PC-3 (cell line): Measurements from ENCODE around the gene CREG2. TPM values are rescaled to one million over a fixed set of nuclear protein-coding genes. Genes with fewer than 3 reads are reported as not detected.

Source experiments
- ATAC-seq: fragments of 200-7000 bp; cut with Tn5 transposase; 2 replicates; pipeline ENCODE4 v1.9.1; 2020; ENCODE audit warnings: mild to moderate bottlenecking, moderate library complexity
- BruUV-seq: library from RNA; stranded (reverse); fragments of 400-500 nt; replicated peaks from 2 replicates; lab custom pipeline; 2021; lab: Mats Ljungman, UMichigan
- CTCF ChIA-PET: fragments of 300-600 bp; sonication (Branson Sonifier 250); formaldehyde crosslinking; loops from one replicate; lab custom pipeline; 2022; ENCODE audit warnings: antibody characterized with exemption; lab: Charles Lee
- POLR2A ChIA-PET: fragments of 300-600 bp; sonication (Branson Sonifier 250); formaldehyde crosslinking; loops from one replicate; lab custom pipeline; 2022; ENCODE audit warnings: antibody characterized with exemption; ENCODE audit not compliant: unreplicated experiment; lab: Charles Lee
- DNase-seq: peaks from one replicate; pipeline ENCODE4 v3.0.0-alpha.2; 2015
- H2AFZ ChIP-seq: fragments of 300-600 bp; sonication (generic); 2 replicates; pipeline ENCODE4 v1.6.0; 2016; ENCODE audit warnings: antibody characterized with exemption, low read length
- H3F3A ChIP-seq: fragments of 300-600 bp; sonication (generic); one replicate; pipeline ENCODE4 v1.6.0; 2017; ENCODE audit warnings: antibody characterized with exemption, low read length, control low read depth, mild to moderate bottlenecking; ENCODE audit not compliant: unreplicated experiment
- H3K27ac ChIP-seq: fragments of 300-600 bp; sonication (generic); 2 replicates; pipeline ENCODE4 v1.5.1; 2016; ENCODE audit warnings: mild to moderate bottlenecking, low read length
- H3K27me3 ChIP-seq: fragments of 300-600 bp; sonication (generic); 2 replicates; pipeline ENCODE4 v1.6.1; 2016; ENCODE audit warnings: low read length, mixed read lengths
- H3K36me3 ChIP-seq: fragments of 300-600 bp; sonication (generic); 2 replicates; pipeline ENCODE4 v1.6.1; 2016; ENCODE audit warnings: low read depth, mixed run types, low read length, mixed read lengths
- H3K4me1 ChIP-seq: fragments of 300-600 bp; sonication (generic); 2 replicates; pipeline ENCODE4 v1.5.1; 2016; ENCODE audit warnings: low read length; ENCODE audit not compliant: insufficient read depth
- H3K4me2 ChIP-seq: fragments of 300-600 bp; sonication (generic); 2 replicates; pipeline ENCODE4 v1.6.0; 2016; ENCODE audit warnings: low read length
- H3K4me3 ChIP-seq: fragments of 300-600 bp; sonication (generic); 2 replicates; pipeline ENCODE4 v1.5.1; 2016; ENCODE audit warnings: mild to moderate bottlenecking, low read length, mixed read lengths
- H3K79me2 ChIP-seq: fragments of 300-600 bp; sonication (generic); 2 replicates; pipeline ENCODE4 v1.6.1; 2017; ENCODE audit warnings: low read length, mixed read lengths
- H3K9ac ChIP-seq: fragments of 300-600 bp; sonication (generic); 2 replicates; pipeline ENCODE4 v1.6.0; 2016; ENCODE audit warnings: mild to moderate bottlenecking, low read length
- H3K9me2 ChIP-seq: fragments of 300-600 bp; sonication (generic); replicated peaks from 2 replicates; pipeline ENCODE4 v1.6.1; 2016; ENCODE audit warnings: mixed run types, low read length, mixed read lengths
- H3K9me3 ChIP-seq: fragments of 300-600 bp; sonication (generic); 2 replicates; pipeline ENCODE4 v1.6.1; 2016; ENCODE audit warnings: low read length, mixed read lengths
- H4K20me1 ChIP-seq: fragments of 300-600 bp; sonication (generic); 2 replicates; pipeline ENCODE4 v1.6.1; 2016; ENCODE audit warnings: low read length, mixed read lengths
- CTCF ChIP-seq: fragments of 300-600 bp; sonication (generic); conservative IDR thresholded peaks from 2 replicates; pipeline ENCODE4 v1.5.1; 2017; ENCODE audit warnings: antibody characterized with exemption, low read depth, mild to moderate bottlenecking, low read length
- EZH2 ChIP-seq: fragments of 300-600 bp; sonication (generic); IDR thresholded peaks from one replicate; pipeline ENCODE4 v1.6.1; 2017; ENCODE audit warnings: antibody characterized with exemption, mild to moderate bottlenecking, low read length; ENCODE audit not compliant: unreplicated experiment
- EZH2phosphoT487 ChIP-seq: fragments of 300-600 bp; sonication (generic); IDR thresholded peaks from 2 replicates; pipeline ENCODE4 v1.6.1; 2018; ENCODE audit warnings: mild to moderate bottlenecking, antibody characterized with exemption, low read length, borderline replicate concordance
- intact Hi-C: fragments of 100-400 bp; cut with micrococcal nuclease; formaldehyde crosslinking; loops from 2 replicates; pipeline ENCODE4 v1.9.0; 2023
- total RNA-seq: library from RNA; depleted of rRNA; stranded (reverse); fragments of >200 nt; gene quantifications from 2 replicates; pipeline ENCODE4 v1.2.3, GENCODE V29; 2014

Gene CREG2
- total RNA-seq, 1 experiment from 2014 or later, result 40.0 TPM

- Histone ChIP-seq H4K20me1 (no peaks in the 10 kb centered on the region), H3K9me3 (no peaks in the 10 kb centered on the region), H3K79me2 (no peaks in the 10 kb centered on the region), H3K4me3 (no peak overlapping the region), H3K4me1 (peaks cover 42% of the 10 kb centered on the region), H3K4me2 (peak overlapping the region; percentile 13; the same call in 1 of the 2 replicates), H3F3A (no peaks in the 10 kb centered on the region), H2AFZ (no peak overlapping the region), H3K9me2 (no peaks in the 10 kb centered on the region), H3K9ac (peak overlapping the region; percentile 60), H3K27ac (peak overlapping the region; percentile 88), H3K36me3 (no peaks in the 10 kb centered on the region), H3K27me3 (no peaks in the 10 kb centered on the region)
- CTCF ChIA-PET, result no interaction called here
- TF ChIP-seq EZH2phosphoT487, result no peak
- TF ChIP-seq EZH2, result no peak
- no peak for TF ChIP-seq CTCF
- DNase-seq, result peak; percentile 40
- intact Hi-C loops, result no loop called here
- no TSS peak for BruUV-seq
- POLR2A ChIA-PET, result no interaction called here
- ATAC-seq, result no peak; the same call in 1 of the 2 replicates
Measured at GRCh38 chr2:101361522-101361921, 25.8 kb downstream of the CREG2 start.

- Histone ChIP-seq H4K20me1 (no peaks in the 10 kb centered on the region), H3K4me3 (no peak overlapping the region), H2AFZ (no peak overlapping the region), H3F3A (no peaks in the 10 kb centered on the region), H3K4me1 (peaks cover 46% of the 10 kb centered on the region), H3K27me3 (no peaks in the 10 kb centered on the region), H3K36me3 (no peaks in the 10 kb centered on the region), H3K4me2 (peak overlapping the region; percentile 49; the same call in 1 of the 2 replicates), H3K9me3 (no peaks in the 10 kb centered on the region), H3K79me2 (no peaks in the 10 kb centered on the region), H3K9ac (peak overlapping the region; percentile 60), H3K27ac (peak overlapping the region; percentile 88), H3K9me2 (no peaks in the 10 kb centered on the region)
- ChIA-PET CTCF (no interaction called here), POLR2A (no interaction called here)
- ATAC-seq, result no peak
- no peak for DNase-seq
- no TSS peak for BruUV-seq
- intact Hi-C loops, result no loop called here
- TF ChIP-seq EZH2 (no peak), EZH2phosphoT487 (no peak), CTCF (no peak)
Measured at GRCh38 chr2:101361121-101361520, 26.2 kb downstream of the CREG2 start.

- Histone ChIP-seq H3K9me2 (no peaks in the 10 kb centered on the region), H3K27ac (peak overlapping the region; percentile 88), H3K36me3 (no peaks in the 10 kb centered on the region), H2AFZ (no peak overlapping the region), H4K20me1 (no peaks in the 10 kb centered on the region), H3K9ac (peak overlapping the region; percentile 61), H3K4me2 (peak overlapping the region; percentile 49), H3K79me2 (no peaks in the 10 kb centered on the region), H3K4me1 (peaks cover 53% of the 10 kb centered on the region), H3F3A (no peaks in the 10 kb centered on the region), H3K27me3 (no peaks in the 10 kb centered on the region), H3K4me3 (no peak overlapping the region), H3K9me3 (no peaks in the 10 kb centered on the region)
- CTCF ChIA-PET, result no interaction called here
- TF ChIP-seq CTCF (no peak), EZH2phosphoT487 (no peak), EZH2 (no peak)
- no TSS peak for BruUV-seq
- intact Hi-C loops, result no loop called here
- POLR2A ChIA-PET, result no interaction called here
- DNase-seq, result peak; percentile 89
- ATAC-seq, result peak; percentile 70
Measured at GRCh38 chr2:101360232-101360631, 27.1 kb downstream of the CREG2 start.
